ENCODE measurements around the gene CINP.
A peak's percentile ranks its signal among the peaks of the same experiment; 100 is the strongest.
"Not testable (repeated sequence)": the region's sequence is repeated elsewhere in the genome, so short reads cannot be mapped to it uniquely, and the experiment has no call there.

The CINP gene

GRCh38 chr14:102335163-102335562 lies 27.5 kb downstream of the CINP start:
- Histone ChIP-seq H3K4me3 (ENCODE audit: low read depth in 1 of 2, low read length in 2 of 2) (no peak overlapping the region), H3K27ac (ENCODE audit: low read length) (no peak overlapping the region), H3K27me3 (ENCODE audit: low read depth, low read length) (no peaks in the 10 kb centered on the region), H3K36me3 (ENCODE audit: control insufficient read depth in 1 of 2, insufficient read depth in 2 of 2, low read length in 2 of 2) (peaks cover 7 to 51% of the 10 kb centered on the region in 2 donors), H3K4me1 (ENCODE audit: control insufficient read depth in 1 of 2, insufficient read depth in 2 of 2, low read length in 2 of 2) (no peaks in the 10 kb centered on the region), H3K9me3 (ENCODE audit: control insufficient read depth in 1 of 2, low read length in 2 of 2) (no peaks in the 10 kb centered on the region)

DNA sequence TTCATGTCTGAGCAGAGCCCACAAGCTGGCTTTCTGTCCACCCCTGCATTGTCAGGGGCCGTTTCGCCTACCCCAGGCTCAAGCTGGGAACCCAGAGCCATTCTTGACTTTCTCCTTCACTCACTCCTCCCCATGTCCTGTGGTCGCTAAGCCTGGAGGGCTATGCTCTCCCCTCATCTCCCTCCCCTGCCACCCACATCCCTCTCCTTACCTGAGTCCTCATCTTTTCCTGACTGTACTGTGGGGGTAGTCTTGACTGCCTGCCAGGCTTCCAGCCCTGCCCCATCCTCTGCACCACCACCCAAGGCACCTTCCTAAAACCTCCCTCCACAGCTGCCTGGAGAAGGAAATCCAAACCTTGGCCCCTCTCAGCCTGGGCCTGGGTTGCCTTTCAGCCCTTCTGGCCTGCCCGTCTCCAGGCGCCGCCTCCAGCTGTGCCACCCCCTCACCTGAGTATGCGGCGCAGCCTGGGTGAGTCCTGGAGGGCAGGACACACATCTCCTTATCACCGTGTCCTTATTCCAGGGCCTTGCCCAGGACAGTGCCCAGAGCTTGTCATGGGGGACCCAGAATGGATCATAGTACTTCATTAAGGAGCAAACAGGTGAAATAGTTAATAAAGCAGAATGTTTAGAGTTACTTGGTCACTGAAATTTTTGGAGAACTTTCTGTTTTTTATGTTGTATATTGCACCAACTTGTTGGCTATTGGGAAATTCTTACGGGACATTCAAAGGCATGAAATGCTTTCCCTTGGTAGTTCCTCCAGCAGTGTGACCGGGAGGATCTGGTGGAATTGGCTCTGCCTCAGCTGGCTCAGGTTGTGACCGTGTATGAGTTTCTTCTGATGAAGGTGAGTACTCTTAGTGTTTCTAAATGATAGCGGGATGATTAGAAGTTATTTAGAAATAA lies 28.6 kb downstream of the CINP start:
- no peaks in the 10 kb centered on the region for H3K9me3 ChIP-seq (ENCODE audit: control insufficient read depth in 1 of 2, low read length in 2 of 2)
- H3K27ac ChIP-seq (ENCODE audit: low read length): no peak overlapping the region
- H3K27me3 ChIP-seq (ENCODE audit: low read depth, low read length): no peaks in the 10 kb centered on the region
- no peak overlapping the region for H3K4me3 ChIP-seq (ENCODE audit: low read depth in 1 of 2, low read length in 2 of 2)
- peaks cover 7 to 49% of the 10 kb centered on the region in 2 donors for H3K36me3 ChIP-seq (ENCODE audit: control insufficient read depth in 1 of 2, insufficient read depth in 2 of 2, low read length in 2 of 2)
- no peaks in the 10 kb centered on the region for H3K4me1 ChIP-seq (ENCODE audit: control insufficient read depth in 1 of 2, insufficient read depth in 2 of 2, low read length in 2 of 2)

DNA sequence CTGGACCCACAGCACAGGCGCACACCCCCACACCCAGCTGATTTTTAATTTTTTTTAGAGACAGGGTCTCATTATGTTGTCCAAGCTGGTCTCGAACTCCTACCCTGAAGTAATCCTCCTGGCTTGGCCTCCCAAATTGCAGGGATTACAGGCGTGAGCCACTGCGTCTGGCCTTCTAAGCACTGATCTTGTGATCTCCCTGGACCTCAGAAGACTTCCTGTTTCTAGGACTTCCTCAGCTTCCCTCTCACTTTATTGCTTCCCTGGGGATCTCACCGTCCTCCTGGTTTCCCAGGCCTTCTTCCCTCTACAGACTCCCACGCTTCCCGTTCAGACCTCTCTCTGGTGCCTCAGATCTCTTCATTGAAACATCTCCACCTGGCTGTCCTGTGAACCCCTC lies 29.3 kb downstream of the CINP start:
- H3K36me3 ChIP-seq (ENCODE audit: control insufficient read depth in 1 of 2, insufficient read depth in 2 of 2, low read length in 2 of 2): peaks cover 3 to 42% of the 10 kb centered on the region in 2 donors

DNA sequence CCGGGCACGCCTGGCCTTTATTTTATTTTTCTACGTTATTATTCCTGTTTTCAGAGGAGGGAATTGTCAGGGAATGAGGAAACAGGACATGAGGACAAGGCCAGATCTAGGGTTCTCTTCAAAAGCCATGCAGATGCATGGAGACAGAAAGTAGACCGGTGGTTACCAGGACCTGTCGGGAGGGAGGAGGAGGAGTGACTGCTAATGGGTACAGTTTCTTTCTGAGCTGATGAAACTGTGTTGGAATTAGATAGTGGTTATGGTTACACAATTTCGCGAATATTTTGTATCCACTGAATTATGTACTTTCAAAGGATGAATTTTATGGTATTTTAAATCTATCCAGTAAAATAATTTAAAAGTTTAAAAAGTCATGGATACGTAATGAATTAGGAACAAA lies 31.9 kb downstream of the CINP start:
- Histone ChIP-seq H3K4me1 (ENCODE audit: control insufficient read depth in 1 of 2, insufficient read depth in 2 of 2, low read length in 2 of 2) (no peaks in the 10 kb centered on the region), H3K4me3 (ENCODE audit: low read depth in 1 of 2, low read length in 2 of 2) (no peak overlapping the region), H3K36me3 (ENCODE audit: control insufficient read depth in 1 of 2, insufficient read depth in 2 of 2, low read length in 2 of 2) (peaks cover 3 to 35% of the 10 kb centered on the region in 2 donors), H3K9me3 (ENCODE audit: control insufficient read depth in 1 of 2, low read length in 2 of 2) (no peaks in the 10 kb centered on the region), H3K27me3 (ENCODE audit: low read depth, low read length) (no peaks in the 10 kb centered on the region), H3K27ac (ENCODE audit: low read length) (no peak overlapping the region)

More for the DNA sequence above, 29.3 kb downstream of the CINP start:
- no peak overlapping the region for H3K4me3 ChIP-seq (ENCODE audit: low read depth in 1 of 2, low read length in 2 of 2)
- H3K9me3 ChIP-seq (ENCODE audit: control insufficient read depth in 1 of 2, low read length in 2 of 2): no peaks in the 10 kb centered on the region
- H3K4me1 ChIP-seq (ENCODE audit: control insufficient read depth in 1 of 2, insufficient read depth in 2 of 2, low read length in 2 of 2): no peaks in the 10 kb centered on the region
- no peak overlapping the region for H3K27ac ChIP-seq (ENCODE audit: low read length)
- no peaks in the 10 kb centered on the region for H3K27me3 ChIP-seq (ENCODE audit: low read depth, low read length)

DNA sequence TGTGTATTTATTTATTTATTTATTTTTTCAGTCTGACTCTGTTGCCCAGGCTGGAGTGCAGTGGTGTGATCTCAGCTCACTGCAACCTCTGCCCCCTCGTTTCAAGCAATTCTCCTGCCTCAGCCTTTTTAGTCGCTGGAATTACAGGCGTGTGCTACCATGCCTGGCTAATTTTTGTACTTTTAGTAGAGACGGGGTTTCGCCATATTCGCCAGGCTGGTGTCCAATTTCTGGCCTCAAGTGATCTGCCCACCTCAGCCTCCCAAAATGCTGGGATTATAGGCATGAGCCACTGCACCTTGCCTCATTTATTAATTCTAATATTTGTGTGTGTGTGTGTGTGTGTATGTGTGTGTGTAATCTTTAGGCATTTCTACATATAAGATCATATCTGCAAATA lies 33.3 kb downstream of the CINP start:
- not testable (repeated sequence) for H3K4me1 ChIP-seq (ENCODE audit: control insufficient read depth in 1 of 2, insufficient read depth in 2 of 2, low read length in 2 of 2); H3K27me3 ChIP-seq (ENCODE audit: low read depth, low read length); H3K27ac ChIP-seq (ENCODE audit: low read length); H3K9me3 ChIP-seq (ENCODE audit: control insufficient read depth in 1 of 2, low read length in 2 of 2); H3K4me3 ChIP-seq (ENCODE audit: low read depth in 1 of 2, low read length in 2 of 2)
- H3K36me3 ChIP-seq (ENCODE audit: control insufficient read depth in 1 of 2, insufficient read depth in 2 of 2, low read length in 2 of 2): peaks cover 3 to 33% of the 10 kb centered on the region in 2 donors

DNA sequence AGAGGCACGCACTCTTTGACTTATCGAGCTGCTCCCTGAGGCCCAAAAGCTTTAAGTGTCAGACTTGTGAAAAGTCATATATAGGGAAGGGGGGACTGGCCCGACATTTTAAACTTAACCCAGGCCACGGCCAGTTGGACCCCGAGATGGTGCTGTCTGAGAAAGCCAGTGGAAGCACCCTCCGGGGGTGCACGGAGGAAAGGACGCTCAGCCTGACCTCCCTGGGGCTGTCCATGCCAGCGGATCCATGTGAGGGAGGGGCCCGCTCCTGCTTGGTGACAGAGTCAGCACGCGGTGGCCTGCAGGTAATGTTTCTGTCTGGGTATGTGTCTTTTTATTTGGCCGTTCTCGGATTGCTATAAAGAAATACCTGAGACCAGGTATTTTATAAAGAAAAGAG lies 36.1 kb downstream of the CINP start:
- H3K4me3 ChIP-seq (ENCODE audit: low read depth in 1 of 2, low read length in 2 of 2): no peak overlapping the region
- H3K27me3 ChIP-seq (ENCODE audit: low read depth, low read length): no peaks in the 10 kb centered on the region
- H3K36me3 ChIP-seq (ENCODE audit: control insufficient read depth in 1 of 2, insufficient read depth in 2 of 2, low read length in 2 of 2): peaks cover 3 to 13% of the 10 kb centered on the region in 2 donors
- H3K9me3 ChIP-seq (ENCODE audit: control insufficient read depth in 1 of 2, low read length in 2 of 2): no peaks in the 10 kb centered on the region
- H3K4me1 ChIP-seq (ENCODE audit: control insufficient read depth in 1 of 2, insufficient read depth in 2 of 2, low read length in 2 of 2): peaks cover 0 to 3% of the 10 kb centered on the region in 2 donors
- no peak overlapping the region for H3K27ac ChIP-seq (ENCODE audit: low read length)

GRCh38 chr14:102325791-102326345 lies 36.8 kb downstream of the CINP start:
- Histone ChIP-seq H3K27ac (ENCODE audit: low read length) (no peak overlapping the region), H3K9me3 (ENCODE audit: control insufficient read depth in 1 of 2, low read length in 2 of 2) (no peaks in the 10 kb centered on the region), H3K4me3 (ENCODE audit: low read depth in 1 of 2, low read length in 2 of 2) (no peak overlapping the region), H3K27me3 (ENCODE audit: low read depth, low read length) (no peaks in the 10 kb centered on the region), H3K4me1 (ENCODE audit: control insufficient read depth in 1 of 2, insufficient read depth in 2 of 2, low read length in 2 of 2) (peaks cover under 1 to 6% of the 10 kb centered on the region in 2 donors), H3K36me3 (ENCODE audit: control insufficient read depth in 1 of 2, insufficient read depth in 2 of 2, low read length in 2 of 2) (peaks cover 3 to 11% of the 10 kb centered on the region in 2 donors)

- H3K27me3 ChIP-seq (ENCODE audit: low read depth, low read length): no peaks in the 10 kb centered on the region
- H3K36me3 ChIP-seq (ENCODE audit: control insufficient read depth in 1 of 2, insufficient read depth in 2 of 2, low read length in 2 of 2): peaks cover 3 to 11% of the 10 kb centered on the region in 2 donors
- H3K27ac ChIP-seq (ENCODE audit: low read length): no peak overlapping the region
- H3K9me3 ChIP-seq (ENCODE audit: control insufficient read depth in 1 of 2, low read length in 2 of 2): no peaks in the 10 kb centered on the region
- H3K4me3 ChIP-seq (ENCODE audit: low read depth in 1 of 2, low read length in 2 of 2): no peak overlapping the region
- H3K4me1 ChIP-seq (ENCODE audit: control insufficient read depth in 1 of 2, insufficient read depth in 2 of 2, low read length in 2 of 2): peaks cover 13% of the 10 kb centered on the region in 2 donors
Measured at GRCh38 chr14:102323102-102323501, 39.6 kb downstream of the CINP start.

- H3K4me3 ChIP-seq (ENCODE audit: low read depth in 1 of 2, low read length in 2 of 2): no peak overlapping the region
- no peaks in the 10 kb centered on the region for H3K9me3 ChIP-seq (ENCODE audit: control insufficient read depth in 1 of 2, low read length in 2 of 2)
- H3K36me3 ChIP-seq (ENCODE audit: control insufficient read depth in 1 of 2, insufficient read depth in 2 of 2, low read length in 2 of 2): peaks cover 3 to 11% of the 10 kb centered on the region in 2 donors
- H3K27me3 ChIP-seq (ENCODE audit: low read depth, low read length): no peaks in the 10 kb centered on the region
- H3K4me1 ChIP-seq (ENCODE audit: control insufficient read depth in 1 of 2, insufficient read depth in 2 of 2, low read length in 2 of 2): peaks cover 13 to 18% of the 10 kb centered on the region in 2 donors
- H3K27ac ChIP-seq (ENCODE audit: low read length): no peak overlapping the region
Measured at GRCh38 chr14:102321456-102322422, 41.0 kb downstream of the CINP start.

GRCh38 chr14:102320671-102321455 lies 41.8 kb downstream of the CINP start:
- Histone ChIP-seq H3K27ac (ENCODE audit: low read length) (peak overlapping the region; percentile 90), H3K27me3 (ENCODE audit: low read depth, low read length) (no peaks in the 10 kb centered on the region), H3K4me3 (ENCODE audit: low read depth in 1 of 2, low read length in 2 of 2) (peak overlapping the region; percentile 65 to 75), H3K4me1 (ENCODE audit: control insufficient read depth in 1 of 2, insufficient read depth in 2 of 2, low read length in 2 of 2) (peaks cover 13 to 26% of the 10 kb centered on the region in 2 donors), H3K9me3 (ENCODE audit: control insufficient read depth in 1 of 2, low read length in 2 of 2) (no peaks in the 10 kb centered on the region), H3K36me3 (ENCODE audit: control insufficient read depth in 1 of 2, insufficient read depth in 2 of 2, low read length in 2 of 2) (peaks cover 0 to 4% of the 10 kb centered on the region in 2 donors)

Measured in muscle layer of duodenum (tissue), 2 donors.